T47D (cell line): ENCODE measurements around the gene SLC44A1.
A peak's percentile ranks its signal among the peaks of the same experiment; 100 is the strongest.

Source experiments
- DNase-seq, 2 experiments: peaks; one replicate each; pipeline versions ENCODE4 v3.0.0 to v3.0.0-alpha.2; 2011 to 2012; ENCODE audit warnings: low read depth in 1 of 2, low spot score in 1 of 2
- JUND ChIP-seq: IDR thresholded peaks from 2 replicates; pipeline ENCODE4 v1.6.1; 2012; ENCODE audit warnings: low read depth
- in situ Hi-C: cut with HindIII; loops from 2 replicates; pipeline ENCODE4 v1.10.0; 2016; ENCODE audit warnings: low sequenced_read_pairs, low pct_unique_long_range_greater_than_20kb

Gene SLC44A1

DNA sequence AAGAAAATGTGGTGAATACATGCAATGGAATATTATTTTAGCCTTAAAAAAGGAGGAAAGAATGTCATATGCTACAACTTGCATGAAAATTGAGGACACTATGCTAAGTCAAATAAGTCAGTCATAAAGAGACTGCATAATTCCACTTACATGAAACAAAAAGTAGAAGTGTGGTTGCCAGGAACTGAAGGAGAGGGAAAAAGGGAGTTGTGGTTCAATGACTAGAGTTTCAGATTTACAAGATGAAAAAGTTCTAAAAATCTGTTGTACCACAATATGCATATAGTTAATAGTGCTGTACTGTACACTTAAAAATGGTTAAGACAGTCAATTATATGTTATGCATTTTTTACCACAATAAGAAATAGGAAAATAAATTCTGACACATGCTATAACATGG, 95.4 kb downstream of the SLC44A1 start:
- in situ Hi-C loops = no loop called here

GRCh38 chr9:105341434-105342146, 97.1 kb downstream of the SLC44A1 start:
- in situ Hi-C loops = no loop called here
- TF ChIP-seq JUND = no peak
- DNase-seq = no peak

More for the DNA sequence above, 95.4 kb downstream of the SLC44A1 start:
- no peak for TF ChIP-seq JUND
- DNase-seq = no peak

DNA sequence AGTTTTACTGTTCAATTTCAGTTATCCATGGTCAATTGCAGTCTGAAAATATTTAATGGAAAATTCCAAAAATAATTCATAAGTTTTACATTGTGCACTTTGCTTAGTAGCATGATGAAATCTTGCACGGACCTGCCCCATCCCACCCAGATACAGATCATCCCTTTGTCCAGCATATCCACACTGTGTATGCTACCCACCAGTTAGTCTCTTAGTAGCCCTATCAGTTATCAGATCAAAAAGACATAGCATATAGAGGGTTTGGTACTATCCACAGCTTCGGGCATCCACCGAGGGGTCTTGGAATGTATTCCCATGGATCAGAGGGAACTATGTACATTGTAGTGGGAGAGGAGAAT, 97.7 kb downstream of the SLC44A1 start:
- in situ Hi-C loops = no loop called here
- no peak for TF ChIP-seq JUND
- no peak for DNase-seq

DNA sequence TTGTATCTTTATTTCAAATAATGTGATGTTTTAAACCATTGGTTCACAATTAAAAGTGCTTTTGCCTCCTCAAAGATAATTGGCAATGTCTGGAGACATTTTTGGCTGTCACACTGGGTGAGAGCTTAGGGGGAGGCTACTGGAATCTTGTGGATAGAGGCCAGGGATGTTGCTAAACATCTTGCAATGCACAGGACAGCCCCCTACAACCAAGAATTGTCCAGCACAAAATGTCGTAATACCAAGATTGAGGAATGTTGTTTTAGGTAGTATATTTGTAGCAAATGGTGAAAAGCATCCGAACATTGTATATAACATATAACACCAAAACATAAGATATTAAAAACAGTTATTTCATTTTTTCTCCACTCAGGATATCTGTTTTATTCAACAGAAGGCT, 99.8 kb downstream of the SLC44A1 start:
- DNase-seq = no peak
- in situ Hi-C loops = no loop called here
- TF ChIP-seq JUND = no peak

GRCh38 chr9:105345626-105346025, 101.2 kb downstream of the SLC44A1 start:
- in situ Hi-C loops = no loop called here
- TF ChIP-seq JUND = no peak
- DNase-seq = no peak

DNA sequence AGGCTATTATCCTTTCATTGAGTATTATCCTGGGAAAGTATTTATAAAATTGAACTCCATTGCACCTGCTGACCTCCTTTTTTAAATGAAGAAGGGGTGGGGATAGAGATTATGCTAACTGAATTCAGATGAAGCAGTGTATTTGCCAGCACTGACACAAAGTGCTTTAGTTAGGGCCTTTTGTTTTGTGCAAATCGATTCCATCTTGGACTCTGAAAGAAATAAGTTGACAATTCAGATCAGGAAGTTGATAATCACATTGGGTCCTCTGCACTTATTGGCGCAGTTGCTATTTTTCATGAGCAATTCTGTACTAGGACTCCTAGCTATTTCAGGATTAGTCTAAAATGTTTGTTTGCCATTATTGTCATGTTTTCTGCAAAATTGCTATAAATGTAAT, 101.8 kb downstream of the SLC44A1 start:
- no peak for DNase-seq
- in situ Hi-C loops = no loop called here
- TF ChIP-seq JUND = no peak

DNA sequence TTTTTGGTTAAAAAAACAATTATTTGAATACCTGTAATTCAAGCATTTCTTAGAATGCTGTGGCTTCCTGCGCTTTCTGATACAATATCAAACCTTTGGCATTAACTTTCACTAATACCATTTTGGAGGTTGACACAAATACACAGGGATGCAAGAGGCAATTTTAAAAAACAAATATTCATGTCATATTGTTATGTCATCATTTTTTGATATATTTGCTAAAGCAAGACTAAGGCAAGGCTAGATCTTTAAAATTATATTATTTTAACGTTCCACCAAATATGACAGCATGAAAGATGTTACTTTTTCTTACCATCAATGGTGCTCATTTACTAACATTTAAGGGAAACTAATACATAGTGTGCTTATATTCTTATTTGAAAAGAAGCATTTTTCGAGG, 110.0 kb downstream of the SLC44A1 start:
- DNase-seq = no peak
- in situ Hi-C loops = no loop called here
- no peak for TF ChIP-seq JUND

- no peak for DNase-seq
- in situ Hi-C loops = no loop called here
Measured at GRCh38 chr9:105355781-105356180, 111.3 kb downstream of the SLC44A1 start.

GRCh38 chr9:105357937-105358336, 113.5 kb downstream of the SLC44A1 start:
- TF ChIP-seq JUND = no peak
- no peak for DNase-seq
- in situ Hi-C loops = no loop called here

More at GRCh38 chr9:105355781-105356180, 111.3 kb downstream of the SLC44A1 start:
- no peak for TF ChIP-seq JUND

DNA sequence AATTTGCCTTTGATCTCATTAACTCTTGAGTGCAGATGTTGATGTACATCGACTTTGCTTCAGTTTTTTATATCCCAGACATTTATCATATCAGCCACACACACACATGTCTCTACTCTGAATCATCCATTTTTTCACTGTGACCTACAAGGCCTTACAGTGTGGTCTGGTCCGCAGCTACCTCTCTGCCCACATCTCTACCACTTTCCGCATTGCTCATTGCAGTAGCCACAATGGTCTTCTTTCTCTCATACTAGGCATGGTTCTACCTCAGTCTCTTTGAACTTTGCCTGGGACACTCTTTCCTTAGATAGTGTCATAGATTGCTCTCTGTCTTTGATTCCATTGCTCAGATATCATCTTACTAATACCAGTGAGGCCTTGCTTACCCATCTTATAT, 115.4 kb downstream of the SLC44A1 start:
- in situ Hi-C loops = no loop called here
- DNase-seq = no peak
- TF ChIP-seq JUND = no peak

- in situ Hi-C loops = no loop called here
- peak in 1 of 2 experiments; percentile 27 for DNase-seq
- no peak for TF ChIP-seq JUND
Measured at GRCh38 chr9:105360344-105360743, 115.9 kb downstream of the SLC44A1 start.

- no peak for TF ChIP-seq JUND
- DNase-seq = no peak
- in situ Hi-C loops = no loop called here
Measured at GRCh38 chr9:105361873-105362272, 117.4 kb downstream of the SLC44A1 start.

- no peak for DNase-seq
- in situ Hi-C loops = no loop called here
- TF ChIP-seq JUND = no peak
Measured at GRCh38 chr9:105362470-105362869, 118.0 kb downstream of the SLC44A1 start.

DNA sequence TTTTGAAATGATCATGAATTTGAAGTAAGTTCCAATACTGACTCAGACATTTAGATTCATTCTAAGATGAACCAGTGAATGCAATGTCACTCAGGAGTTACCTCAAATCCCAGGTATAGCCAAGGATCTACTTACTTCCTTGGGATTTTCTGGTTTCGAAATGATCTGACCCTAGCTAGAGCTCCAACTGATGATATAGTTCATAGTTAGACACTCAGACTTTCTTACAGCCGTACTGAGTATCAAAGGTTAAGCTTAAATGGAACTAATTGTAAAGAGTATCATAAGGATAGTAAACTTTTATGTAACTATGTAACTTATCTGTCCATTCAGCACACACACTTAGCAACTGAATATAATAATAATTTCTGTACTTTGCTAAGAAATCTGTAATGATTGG, 119.4 kb downstream of the SLC44A1 start:
- in situ Hi-C loops = no loop called here
- DNase-seq = no peak
- TF ChIP-seq JUND = no peak
